Cardiac fibroblast (primary cell): ENCODE measurements around the gene KIF13A.
A peak's percentile ranks its signal among the peaks of the same experiment; 100 is the strongest.
"Not testable (repeated sequence)": the region's sequence is repeated elsewhere in the genome, so short reads cannot be mapped to it uniquely, and the experiment has no call there.

Experiments used
- DNase-seq, 2 donors: peaks; one replicate each; pipeline versions ENCODE4 v3.0.0 to v3.0.0-alpha.2; 2010; ENCODE audit warnings: low read depth in 2 of 2
- H3K4me3 ChIP-seq, 2 donors: replicated peaks in 1 of 2; 1 replicate in 1 of 2; 2 replicates in 1 of 2; pipeline ENCODE4 v1.5.1; 2011; ENCODE audit warnings: low read depth in 2 of 2, low read length in 2 of 2, mild to moderate bottlenecking in 2 of 2, moderate library complexity in 1 of 2
- TF ChIP-seq, protein P1 (sequence below): IDR thresholded peaks from one replicate; pipeline ENCODE4 v1.5.1; 2011; ENCODE audit warnings: low read depth, mild to moderate bottlenecking, low read length, inconsistent platforms

Gene KIF13A

DNA sequence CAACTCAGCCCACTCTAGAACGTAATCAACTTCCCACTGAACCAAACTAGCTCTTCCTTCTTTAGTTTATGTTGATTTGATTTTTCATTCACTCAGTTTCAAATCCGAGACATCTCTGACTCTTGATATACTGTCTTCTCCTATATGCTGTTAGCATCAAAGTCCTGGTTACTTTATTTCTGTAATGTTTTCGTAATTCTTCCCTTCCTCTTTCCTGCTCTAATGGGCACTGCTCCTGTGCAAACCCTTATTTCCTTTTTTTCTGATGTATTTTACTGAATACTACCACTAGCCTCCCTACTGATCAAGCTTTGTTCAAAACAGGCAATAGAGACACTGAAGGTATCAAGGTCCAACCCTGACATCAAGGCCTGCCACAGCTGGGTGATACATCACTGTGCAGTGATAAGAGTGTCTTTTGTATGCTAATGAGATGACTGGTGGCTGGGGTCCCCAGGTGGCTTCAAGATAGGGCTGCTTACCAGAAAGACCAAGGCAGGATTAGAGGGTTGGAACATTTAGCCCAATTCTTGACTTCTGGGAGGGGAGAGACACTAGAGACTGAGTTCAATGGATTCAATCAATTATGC is 95.2 kb downstream of the KIF13A start:
- no peak for DNase-seq
- TF ChIP-seq, protein P1, sequence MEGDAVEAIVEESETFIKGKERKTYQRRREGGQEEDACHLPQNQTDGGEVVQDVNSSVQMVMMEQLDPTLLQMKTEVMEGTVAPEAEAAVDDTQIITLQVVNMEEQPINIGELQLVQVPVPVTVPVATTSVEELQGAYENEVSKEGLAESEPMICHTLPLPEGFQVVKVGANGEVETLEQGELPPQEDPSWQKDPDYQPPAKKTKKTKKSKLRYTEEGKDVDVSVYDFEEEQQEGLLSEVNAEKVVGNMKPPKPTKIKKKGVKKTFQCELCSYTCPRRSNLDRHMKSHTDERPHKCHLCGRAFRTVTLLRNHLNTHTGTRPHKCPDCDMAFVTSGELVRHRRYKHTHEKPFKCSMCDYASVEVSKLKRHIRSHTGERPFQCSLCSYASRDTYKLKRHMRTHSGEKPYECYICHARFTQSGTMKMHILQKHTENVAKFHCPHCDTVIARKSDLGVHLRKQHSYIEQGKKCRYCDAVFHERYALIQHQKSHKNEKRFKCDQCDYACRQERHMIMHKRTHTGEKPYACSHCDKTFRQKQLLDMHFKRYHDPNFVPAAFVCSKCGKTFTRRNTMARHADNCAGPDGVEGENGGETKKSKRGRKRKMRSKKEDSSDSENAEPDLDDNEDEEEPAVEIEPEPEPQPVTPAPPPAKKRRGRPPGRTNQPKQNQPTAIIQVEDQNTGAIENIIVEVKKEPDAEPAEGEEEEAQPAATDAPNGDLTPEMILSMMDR: no peak

DNA sequence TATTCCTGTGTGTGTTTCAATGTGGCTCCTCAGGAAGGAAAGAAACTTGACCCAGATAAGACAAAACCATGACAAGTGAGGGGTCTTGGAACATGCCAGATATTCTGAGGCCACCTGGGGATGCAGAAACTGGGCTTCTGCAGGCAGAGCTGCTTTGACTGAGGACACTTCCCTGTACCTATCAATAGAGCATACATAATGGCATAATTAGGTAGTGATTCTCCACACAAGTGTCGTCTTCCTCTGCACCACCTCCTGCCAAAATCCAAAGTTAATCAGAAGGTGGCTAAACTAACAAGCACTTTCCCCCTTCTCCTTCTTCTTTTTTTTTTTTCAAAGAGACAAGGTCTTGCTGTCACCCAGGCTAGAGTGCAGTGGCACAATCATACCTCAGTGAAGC is 97.1 kb downstream of the KIF13A start:
- no peak for DNase-seq
- TF ChIP-seq, protein P1: no peak

More for the DNA sequence above, 95.2 kb downstream of the KIF13A start:
- no peak overlapping the region for H3K4me3 ChIP-seq

DNA sequence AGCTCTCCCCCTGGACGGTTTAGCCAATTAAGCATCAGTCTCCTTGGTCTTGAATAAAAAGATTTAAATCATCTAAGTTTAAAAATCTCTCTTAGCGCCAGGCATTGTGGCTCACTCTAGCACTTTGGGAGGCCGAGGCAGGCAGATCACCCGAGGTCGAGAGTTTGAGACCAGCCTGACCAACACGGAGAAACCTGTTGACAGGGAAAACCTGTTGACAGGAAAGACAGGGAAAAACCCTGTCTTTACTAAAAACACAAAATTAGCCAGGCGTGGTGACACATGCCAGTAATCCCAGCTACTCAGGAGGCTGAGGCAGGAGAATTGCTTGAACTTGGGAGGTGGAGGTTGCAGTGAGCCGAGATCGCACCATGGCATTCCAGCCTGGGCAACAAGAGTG is 97.7 kb downstream of the KIF13A start:
- DNase-seq, H3K4me3 ChIP-seq: not testable (repeated sequence)

More for the DNA sequence above, 97.1 kb downstream of the KIF13A start:
- no peak overlapping the region for H3K4me3 ChIP-seq

DNA sequence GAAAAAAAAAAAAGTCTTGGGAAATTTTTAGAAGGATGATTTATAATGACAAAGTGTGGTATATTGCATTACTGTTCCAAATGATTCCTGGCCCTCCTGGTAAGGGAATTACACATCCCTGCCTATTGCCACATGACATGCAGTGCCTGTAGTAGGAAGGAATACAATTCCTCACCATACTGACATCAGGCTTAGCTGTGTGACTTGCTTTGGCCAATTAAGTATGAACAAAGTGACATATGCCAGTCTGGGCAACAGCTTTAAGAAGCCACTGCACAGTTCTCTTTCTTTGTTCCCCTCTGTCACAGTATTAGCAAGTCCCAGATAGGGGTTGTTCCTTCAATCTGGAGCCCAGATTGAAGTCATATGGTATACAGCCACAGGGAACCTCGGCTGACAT is 100.5 kb downstream of the KIF13A start:
- no peak overlapping the region for H3K4me3 ChIP-seq
- peak; percentile 32 to 59 for DNase-seq
- TF ChIP-seq, protein P1: no peak

DNA sequence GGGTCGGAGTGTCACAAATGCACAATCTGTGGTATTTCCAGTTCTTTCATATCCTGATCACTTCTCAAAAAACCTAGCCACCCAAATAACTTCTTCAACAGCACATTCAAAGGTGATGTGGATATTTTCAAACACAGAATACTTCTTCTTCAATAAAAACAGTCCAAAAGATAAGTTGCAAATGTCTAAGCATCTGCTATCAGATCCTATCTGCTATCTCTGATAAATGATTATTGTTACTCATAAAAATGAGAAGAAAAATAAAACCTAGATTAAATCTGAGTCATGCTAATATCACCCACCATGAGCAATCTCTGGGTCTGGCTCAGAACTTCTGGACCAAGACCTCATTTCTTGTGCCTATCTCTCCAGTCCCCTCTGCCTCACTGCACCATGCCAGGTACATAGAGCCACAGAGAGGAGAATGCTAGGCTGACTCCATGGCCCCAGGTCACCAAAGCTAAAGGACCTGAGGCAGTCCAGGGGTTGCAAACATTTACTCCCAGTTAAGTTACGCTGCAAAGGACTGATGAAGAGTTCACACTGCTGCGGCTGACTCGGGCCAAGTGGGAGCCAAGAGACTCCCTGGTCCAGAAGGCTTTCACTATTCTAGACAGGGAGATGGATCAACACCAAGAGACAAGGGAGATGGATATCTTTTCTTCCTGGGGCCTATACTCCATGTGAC is 101.4 kb downstream of the KIF13A start:
- no peak for DNase-seq
- no peak overlapping the region for H3K4me3 ChIP-seq

DNA sequence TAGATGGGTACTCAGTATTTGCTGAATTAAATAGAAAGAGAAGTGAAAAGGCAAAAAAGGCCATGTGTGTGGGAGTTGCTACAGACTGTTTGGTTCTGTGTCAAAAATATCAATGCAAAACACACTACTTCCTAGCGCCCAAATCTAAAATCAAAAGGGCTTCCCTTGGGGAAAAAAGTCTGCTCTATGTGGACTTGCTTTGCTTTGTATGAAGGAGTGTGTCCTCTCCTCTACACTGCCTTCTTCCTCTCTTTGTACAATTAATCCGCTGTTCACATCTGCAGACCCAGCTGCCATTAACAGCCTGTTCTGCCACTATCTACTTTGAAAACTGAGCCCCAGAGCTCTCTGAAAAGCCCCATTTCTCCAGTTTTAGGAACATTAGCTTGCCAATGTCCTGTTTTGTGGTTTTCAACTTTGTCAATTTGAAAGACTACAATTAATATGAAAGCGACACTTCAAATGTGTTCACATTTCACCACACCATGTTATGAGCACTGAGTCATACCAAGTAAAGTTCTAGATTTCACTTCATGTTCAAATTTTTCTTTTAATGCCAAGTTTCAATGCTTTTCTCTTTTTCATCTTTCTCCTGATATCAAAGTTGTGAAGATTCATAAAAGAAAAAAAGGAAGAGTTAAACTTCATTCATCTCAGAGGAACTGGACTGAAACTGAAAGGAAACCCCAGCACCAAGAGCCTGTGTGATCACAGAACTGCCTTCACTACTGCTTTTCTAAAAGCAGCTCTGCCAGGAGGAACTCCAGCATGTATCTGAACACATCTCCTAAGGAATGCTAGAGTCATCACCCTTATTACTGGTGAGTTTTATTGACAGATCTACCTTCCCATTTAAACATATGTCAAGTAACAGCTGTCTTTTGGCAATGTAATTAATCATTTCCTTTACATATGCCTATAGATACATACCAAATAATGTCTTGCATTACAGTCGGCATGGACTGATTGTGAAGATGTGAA is 102.6 kb downstream of the KIF13A start:
- no peak overlapping the region for H3K4me3 ChIP-seq
- DNase-seq: no peak
- TF ChIP-seq, protein P1: no peak

More for the DNA sequence above, 101.4 kb downstream of the KIF13A start:
- TF ChIP-seq, protein P1: no peak
